Measurements from ENCODE around the gene SGIP1.
A peak's percentile ranks its signal among the peaks of the same experiment; 100 is the strongest.
"Not testable (repeated sequence)": the region's sequence is repeated elsewhere in the genome, so short reads cannot be mapped to it uniquely, and the experiment has no call there.

The SGIP1 gene

GRCh38 chr1:66684353-66684752 lies 150.4 kb downstream of the SGIP1 start:
- DNase-seq (ENCODE audit: low spot score) = no peak

- no peak for DNase-seq (ENCODE audit: low spot score)
These were observed 151.3 kb downstream of the SGIP1 start for GRCh38 chr1:66685265-66685664.

- no peak for DNase-seq (ENCODE audit: low spot score)
These were observed 151.7 kb downstream of the SGIP1 start for GRCh38 chr1:66685670-66686069.

- no peak for DNase-seq (ENCODE audit: low spot score)
These were observed 152.5 kb downstream of the SGIP1 start for GRCh38 chr1:66686406-66686805.

GRCh38 chr1:66687358-66687757 lies 153.4 kb downstream of the SGIP1 start:
- DNase-seq (ENCODE audit: low spot score) = no peak

- DNase-seq (ENCODE audit: low spot score) = no peak
These were observed 156.9 kb downstream of the SGIP1 start for GRCh38 chr1:66690666-66691381.

- DNase-seq (ENCODE audit: low spot score) = no peak
These were observed 158.7 kb downstream of the SGIP1 start for GRCh38 chr1:66692681-66693080.

GRCh38 chr1:66693856-66694255 lies 159.9 kb downstream of the SGIP1 start:
- no peak for DNase-seq (ENCODE audit: low spot score)

- DNase-seq (ENCODE audit: low spot score) = no peak
These were observed 161.2 kb downstream of the SGIP1 start for GRCh38 chr1:66695116-66695515.

GRCh38 chr1:66696771-66697170 lies 162.8 kb downstream of the SGIP1 start:
- no peak for DNase-seq (ENCODE audit: low spot score)

GRCh38 chr1:66699213-66699612 lies 165.3 kb downstream of the SGIP1 start:
- no peak for DNase-seq (ENCODE audit: low spot score)

GRCh38 chr1:66704177-66704875 lies 170.4 kb downstream of the SGIP1 start:
- DNase-seq (ENCODE audit: low spot score) = no peak

- no peak for DNase-seq (ENCODE audit: low spot score)
These were observed 171.2 kb downstream of the SGIP1 start for GRCh38 chr1:66705110-66705509.

GRCh38 chr1:66711420-66711819 lies 177.5 kb downstream of the SGIP1 start:
- DNase-seq (ENCODE audit: low spot score) = no peak

- DNase-seq (ENCODE audit: low spot score) = no peak
These were observed 178.9 kb downstream of the SGIP1 start for GRCh38 chr1:66712839-66713238.

- no peak for DNase-seq (ENCODE audit: low spot score)
These were observed 190.0 kb downstream of the SGIP1 start for GRCh38 chr1:66723985-66724384.

- DNase-seq (ENCODE audit: low spot score) = peak; percentile 80
These were observed 192.1 kb downstream of the SGIP1 start for GRCh38 chr1:66725885-66726665.

- DNase-seq (ENCODE audit: low spot score) = no peak
These were observed 194.1 kb downstream of the SGIP1 start for GRCh38 chr1:66728021-66728420.

- DNase-seq (ENCODE audit: low spot score) = not testable (repeated sequence)
These were observed 194.8 kb downstream of the SGIP1 start for GRCh38 chr1:66728716-66729115.

- DNase-seq (ENCODE audit: low spot score) = peak; percentile 37
These were observed 195.2 kb downstream of the SGIP1 start for GRCh38 chr1:66729119-66729518.

- DNase-seq (ENCODE audit: low spot score) = no peak
These were observed 195.6 kb downstream of the SGIP1 start for GRCh38 chr1:66729523-66729922.

GRCh38 chr1:66730462-66730861 lies 196.5 kb downstream of the SGIP1 start:
- DNase-seq (ENCODE audit: low spot score) = no peak

Data from activated CD4-positive, alpha-beta T cell treated with anti-CD3 and anti-CD28 coated beads, Interleukin-2, Interleukin-4, amounts not matched to agents 100 ng/mL and 50 ng/mL, durations not matched to agents 16 hours and 8 hours (primary cell).